GM12878 (cell line): Measurements from ENCODE around the gene FDX2. TPM values are rescaled to one million over a fixed set of nuclear protein-coding genes. Genes with fewer than 3 reads are reported as not detected.

ENCODE experiments used
- ATAC-seq: fragments of 200-7000 bp; cut with Tn5 transposase; 3 replicates; pipeline ENCODE4 v1.9.1; 2020; ENCODE audit warnings: mild to moderate bottlenecking, moderate library complexity
- BruUV-seq: library from RNA; stranded (reverse); fragments of 400-500 nt; replicated peaks from 2 replicates; lab custom pipeline; 2021; lab: Mats Ljungman, UMichigan
- CTCF ChIA-PET: fragments of 300-600 bp; sonication (Branson Sonifier 250); formaldehyde crosslinking; extraction: SDS; loops from one replicate; lab custom pipeline; 2021; ENCODE audit warnings: inconsistent platforms; lab: Yijun Ruan, JAX
- POLR2A ChIA-PET: fragments of 350-600 bp; formaldehyde crosslinking; extraction: SDS; loops from one replicate; lab custom pipeline; 2021; ENCODE audit warnings: inconsistent platforms; lab: Charles Lee
- RAD21 ChIA-PET: fragments of 300-600 bp; sonication (Branson Sonifier 250); formaldehyde crosslinking; loops from one replicate; lab custom pipeline; 2023; ENCODE audit warnings: antibody characterized with exemption; ENCODE audit not compliant: unreplicated experiment; lab: Charles Lee
- SMC1A ChIA-PET: fragments of 300-600 bp; sonication (Branson Sonifier 250); formaldehyde crosslinking; loops from one replicate; lab custom pipeline; 2023; ENCODE audit not compliant: unreplicated experiment, uncharacterized antibody; lab: Charles Lee
- DNase-seq: peaks from one replicate; pipeline ENCODE4 v3.0.0-alpha.2; 2011; ENCODE audit warnings: low read depth, low spot score
- FAIRE-seq: peaks from 3 replicates; lab custom pipeline; 2011; peaks lifted over from hg19 to GRCh38; lab: Jason Lieb, UNC
- H2AFZ ChIP-seq: 2 replicates; pipeline ENCODE4 v1.6.0; 2011; ENCODE audit warnings: low read depth, low read length, control low read depth; ENCODE audit not compliant: control insufficient read depth
- H3K27ac ChIP-seq: 2 replicates; pipeline ENCODE4 v1.5.1; 2011; ENCODE audit warnings: control low read depth; ENCODE audit not compliant: control insufficient read depth, insufficient read depth
- H3K27me3 ChIP-seq, 2 experiments: replicated peaks in 1 of 2; 2 replicates each; pipeline versions ENCODE4 v1.6.0 to v1.6.1; 2011; ENCODE audit warnings: low read length in 1 of 2; ENCODE audit not compliant: control insufficient read depth in 2 of 2, insufficient read depth in 2 of 2
- H3K36me3 ChIP-seq, 2 experiments: 2 replicates each; pipeline ENCODE4 v1.5.1; 2011; ENCODE audit warnings: low read length in 1 of 2; ENCODE audit not compliant: control insufficient read depth in 2 of 2, insufficient read depth in 2 of 2
- H3K4me1 ChIP-seq: 2 replicates; pipeline ENCODE4 v1.6.1; 2011; ENCODE audit warnings: mild to moderate bottlenecking, low read length, moderate library complexity, mixed read lengths; ENCODE audit not compliant: control insufficient read depth, insufficient read depth
- H3K4me2 ChIP-seq: 2 replicates; pipeline ENCODE4 v1.6.0; 2011; ENCODE audit warnings: control low read depth; ENCODE audit not compliant: control insufficient read depth, insufficient read depth
- H3K4me3 ChIP-seq: fragments of 200-600 bp; sonication (generic); 2 replicates; pipeline ENCODE4 v1.5.1; 2016
- H3K79me2 ChIP-seq: 2 replicates; pipeline ENCODE4 v1.6.0; 2011; ENCODE audit warnings: low read length; ENCODE audit not compliant: control insufficient read depth, insufficient read depth
- H3K9ac ChIP-seq: 2 replicates; pipeline ENCODE4 v1.8.0; 2011; ENCODE audit warnings: low read length, control low read depth, mixed read lengths; ENCODE audit not compliant: control insufficient read depth, insufficient read depth
- H3K9me3 ChIP-seq: replicated peaks from 3 replicates; pipeline ENCODE4 v1.5.1; 2011; ENCODE audit warnings: mild to moderate bottlenecking, low read length; ENCODE audit not compliant: control insufficient read depth, insufficient read depth
- H4K20me1 ChIP-seq: 2 replicates; pipeline ENCODE4 v1.6.0; 2011; ENCODE audit not compliant: control insufficient read depth, insufficient read depth
- BHLHE40 ChIP-seq, 2 experiments: fragments of 450-650 bp in 1 of 2; IDR thresholded peaks; 2 replicates each; pipeline ENCODE4 v1.6.1; 2011 to 2017; ENCODE audit warnings: low read depth in 2 of 2, borderline replicate concordance in 1 of 2, improper control_type of control experiment in 1 of 2, low read length in 1 of 2, mild to moderate bottlenecking in 1 of 2
- BRCA1 ChIP-seq: IDR thresholded peaks from 2 replicates; pipeline ENCODE4 v1.6.1; 2011; ENCODE audit warnings: low read depth, low read length, improper control_type of control experiment
- CBFB ChIP-seq: IDR thresholded peaks from 2 replicates; pipeline ENCODE4 v1.6.1; 2016; ENCODE audit warnings: antibody characterized with exemption, low read depth
- CREB1 ChIP-seq: IDR thresholded peaks from 2 replicates; pipeline ENCODE4 v1.6.1; 2012; ENCODE audit warnings: low read depth, mild to moderate bottlenecking, inconsistent platforms
- EGR1 ChIP-seq, 2 experiments: IDR thresholded peaks; 1 replicate in 1 of 2; 2 replicates in 1 of 2; pipeline ENCODE4 v1.6.1; 2011 to 2012; ENCODE audit warnings: low read depth in 2 of 2, low read length in 2 of 2, borderline replicate concordance in 1 of 2, mild to moderate bottlenecking in 1 of 2, moderate library complexity in 1 of 2
- EP300 ChIP-seq, 2 experiments: fragments of 150-350 bp in 1 of 2; IDR thresholded peaks; 2 replicates each; pipeline ENCODE4 v1.6.1; 2011 to 2012; ENCODE audit warnings: low read depth in 2 of 2, low read length in 2 of 2, borderline replicate concordance in 1 of 2, improper control_type of control experiment in 1 of 2, inconsistent platforms in 1 of 2; ENCODE audit not compliant: control insufficient read depth in 1 of 2
- KAT2A ChIP-seq: conservative IDR thresholded peaks from 2 replicates; pipeline ENCODE4 v1.6.1; 2011; ENCODE audit warnings: low read depth, low read length; ENCODE audit not compliant: control insufficient read depth
- MYB ChIP-seq: fragments of 150-350 bp; IDR thresholded peaks from 2 replicates; pipeline ENCODE4 v1.6.1; 2014; ENCODE audit warnings: mild to moderate bottlenecking, low read depth, low read length, borderline replicate concordance
- NR2F1 ChIP-seq: fragments of 450-650 bp; conservative IDR thresholded peaks from 2 replicates; pipeline ENCODE4 v1.6.1; 2017; ENCODE audit warnings: mild to moderate bottlenecking
- PML ChIP-seq: IDR thresholded peaks from 2 replicates; pipeline ENCODE4 v1.6.1; 2012; ENCODE audit warnings: low read length, inconsistent platforms
- RUNX3 ChIP-seq: IDR thresholded peaks from 2 replicates; pipeline ENCODE4 v1.6.1; 2012; ENCODE audit warnings: low read length, inconsistent platforms
- SUZ12 ChIP-seq: fragments of 200-600 bp; sonication (generic); IDR thresholded peaks from one replicate; pipeline ENCODE4 v1.6.1; 2018; ENCODE audit warnings: antibody characterized with exemption, mild to moderate bottlenecking; ENCODE audit not compliant: unreplicated experiment
- TARDBP ChIP-seq: IDR thresholded peaks from 2 replicates; pipeline ENCODE4 v1.6.1; 2016; ENCODE audit warnings: borderline replicate concordance
- TCF3 ChIP-seq: IDR thresholded peaks from 2 replicates; pipeline ENCODE4 v1.6.1; 2012; ENCODE audit warnings: low read depth, mild to moderate bottlenecking, low read length, borderline replicate concordance; ENCODE audit not compliant: insufficient read depth
- ZNF217 ChIP-seq: fragments of 450-650 bp; IDR thresholded peaks from 2 replicates; pipeline ENCODE4 v1.6.1; 2017; ENCODE audit warnings: antibody characterized with exemption, mild to moderate bottlenecking
- WGBS: methylation state at CpG from one replicate; pipeline ENCODE4 v1.1.6; 2016; ENCODE audit warnings: low lambda C conversion rate; ENCODE audit not compliant: insufficient replicate concordance, insufficient coverage; ENCODE audit errors: missing lambda C conversion rate; 5-methylcytosine and 5-hydroxymethylcytosine counted together
- in situ Hi-C: fragments of 300-500 bp; cut with MboI; formaldehyde crosslinking; loops from 9 replicates; pipeline ENCODE4 v1.14.3; 2018; ENCODE audit warnings: mixed read lengths
- intact Hi-C: fragments of 100-400 bp; cut with micrococcal nuclease; formaldehyde crosslinking; loops from one replicate; pipeline ENCODE4 v1.14.2; 2022; ENCODE audit not compliant: unreplicated experiment
- polyA plus RNA-seq, 11 experiments: library from polyadenylated mRNA; depleted of rRNA in 4 of 11; unstranded in 6 of 11; stranded (reverse) in 5 of 11; fragments of >200 nt; fragmentation: Nextera tagmentation in 4 of 11; fragmentation: Illumina TruSeq in 1 of 11; extraction: Ambion mirVana in 4 of 11; extraction: Trizol in 1 of 11; gene quantifications; 1 replicate in 1 of 11; 2 replicates in 10 of 11; pipeline versions ENCODE4 v1.2.1 to v1.2.3, GENCODE V29; 2011 to 2016; ENCODE audit warnings: inconsistent platforms in 2 of 11, missing spikeins in 2 of 11, low read depth in 1 of 11
- total RNA-seq, 4 experiments: library from RNA; depleted of rRNA in 3 of 4; stranded (reverse); fragments of >200 nt in 3 of 4; fragmentation: Illumina TruSeq in 1 of 4; extraction: Trizol in 1 of 4; gene quantifications; 2 replicates each; pipeline versions ENCODE4 v1.2.1 to v1.2.3, GENCODE V29; 2013 to 2021
- TF ChIP-seq, protein P1 (sequence below): fragments of 150-350 bp; IDR thresholded peaks from 2 replicates; pipeline ENCODE4 v1.6.1; 2016; ENCODE audit warnings: low read depth, low read length
- TF ChIP-seq, protein P2 (sequence below): fragments of 450-650 bp; IDR thresholded peaks from 2 replicates; pipeline ENCODE4 v1.6.1; 2018; ENCODE audit warnings: borderline replicate concordance, mild to moderate bottlenecking; ENCODE audit not compliant: partially characterized antibody

The FDX2 gene
- total and polyA plus RNA-seq, 10 of the 15 experiments (the other 5 are each of a cell fraction or from before 2014, with no cell fraction given), result 1.4 to 50.4 (median 24.7) TPM

DNA sequence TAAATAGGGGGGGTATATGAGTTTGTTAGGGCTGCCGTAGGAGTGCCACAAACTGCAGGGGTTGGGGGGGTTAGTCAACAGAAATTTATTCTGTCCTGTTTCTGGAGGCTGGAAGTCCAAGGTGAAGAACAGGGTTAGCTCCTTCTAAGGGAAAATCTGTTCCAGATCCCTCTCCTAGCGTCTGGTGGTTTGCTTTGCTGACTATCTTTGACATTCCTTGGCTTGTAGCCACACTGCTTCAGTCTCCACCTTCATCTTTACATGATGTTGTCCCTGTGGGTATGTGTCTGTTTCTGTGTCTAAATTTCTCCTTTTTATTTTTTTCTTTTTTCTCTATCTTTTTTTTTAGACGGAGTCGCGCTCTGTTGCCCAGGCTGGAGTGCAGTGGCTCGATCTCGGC lies 53.0 kb downstream of the FDX2 start (continued):
- TF ChIP-seq, protein P1, sequence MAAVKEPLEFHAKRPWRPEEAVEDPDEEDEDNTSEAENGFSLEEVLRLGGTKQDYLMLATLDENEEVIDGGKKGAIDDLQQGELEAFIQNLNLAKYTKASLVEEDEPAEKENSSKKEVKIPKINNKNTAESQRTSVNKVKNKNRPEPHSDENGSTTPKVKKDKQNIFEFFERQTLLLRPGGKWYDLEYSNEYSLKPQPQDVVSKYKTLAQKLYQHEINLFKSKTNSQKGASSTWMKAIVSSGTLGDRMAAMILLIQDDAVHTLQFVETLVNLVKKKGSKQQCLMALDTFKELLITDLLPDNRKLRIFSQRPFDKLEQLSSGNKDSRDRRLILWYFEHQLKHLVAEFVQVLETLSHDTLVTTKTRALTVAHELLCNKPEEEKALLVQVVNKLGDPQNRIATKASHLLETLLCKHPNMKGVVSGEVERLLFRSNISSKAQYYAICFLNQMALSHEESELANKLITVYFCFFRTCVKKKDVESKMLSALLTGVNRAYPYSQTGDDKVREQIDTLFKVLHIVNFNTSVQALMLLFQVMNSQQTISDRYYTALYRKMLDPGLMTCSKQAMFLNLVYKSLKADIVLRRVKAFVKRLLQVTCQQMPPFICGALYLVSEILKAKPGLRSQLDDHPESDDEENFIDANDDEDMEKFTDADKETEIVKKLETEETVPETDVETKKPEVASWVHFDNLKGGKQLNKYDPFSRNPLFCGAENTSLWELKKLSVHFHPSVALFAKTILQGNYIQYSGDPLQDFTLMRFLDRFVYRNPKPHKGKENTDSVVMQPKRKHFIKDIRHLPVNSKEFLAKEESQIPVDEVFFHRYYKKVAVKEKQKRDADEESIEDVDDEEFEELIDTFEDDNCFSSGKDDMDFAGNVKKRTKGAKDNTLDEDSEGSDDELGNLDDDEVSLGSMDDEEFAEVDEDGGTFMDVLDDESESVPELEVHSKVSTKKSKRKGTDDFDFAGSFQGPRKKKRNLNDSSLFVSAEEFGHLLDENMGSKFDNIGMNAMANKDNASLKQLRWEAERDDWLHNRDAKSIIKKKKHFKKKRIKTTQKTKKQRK, result no peak
- no peak for TF ChIP-seq CREB1
- TF ChIP-seq KAT2A, result no peak
- TF ChIP-seq EP300 (IDR thresholded peaks at IDR 0.05; ENCODE audit: borderline replicate concordance in 1 of 2, control insufficient read depth in 1 of 2, low read depth in 2 of 2, low read length in 2 of 2), result no peak

DNA sequence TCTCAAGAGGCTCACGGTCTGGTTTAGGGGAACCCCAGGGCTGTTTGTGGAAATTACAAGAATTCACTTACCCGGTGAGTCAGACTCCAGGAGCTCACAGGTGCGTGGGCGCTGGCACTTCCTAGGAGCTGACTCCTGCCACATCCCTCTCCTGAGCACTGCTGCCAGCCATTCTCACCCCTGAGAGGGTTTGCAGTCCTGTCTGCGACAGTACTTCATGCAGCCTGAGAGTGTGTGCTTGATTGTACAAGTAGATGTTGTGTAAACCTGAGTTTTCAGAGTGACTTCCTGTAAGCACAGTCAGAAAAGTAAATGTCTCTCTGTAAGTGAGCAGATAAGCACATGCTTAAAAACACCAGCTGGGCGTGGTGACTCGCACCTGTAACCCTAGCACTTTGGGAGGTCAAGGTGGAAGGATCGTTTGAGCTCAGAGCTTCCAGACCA lies 55.7 kb downstream of the FDX2 start:
- no TSS peak for BruUV-seq
- POLR2A ChIA-PET, result interaction anchor here (0.5 to 3.8 kb wide), 8 partner anchors 12 to 1283 kb away, joined by 3 to 32 read pairs (median 4); partner anchors contain the start of genes ICAM1 and ICAM5
- SMC1A ChIA-PET, result interaction anchor here (0.7 to 5.6 kb wide), 8 partner anchors 9 to 141 kb away, joined by 3 to 83 read pairs (median 4); partner anchors contain the start of genes ICAM1, MRPL4 and RAVER1
- no peak overlapping the region for H2AFZ ChIP-seq
- peak overlapping the region; percentile 27; the same call in 1 of the 2 replicates for H3K27ac ChIP-seq
- in situ Hi-C loops, result no loop called here
- 22% methylated on average over 8 of the region's 8 CpGs for WGBS
- ATAC-seq (peak; percentile 19), DNase-seq (no peak), FAIRE-seq (no peak)
- H3K4me1 ChIP-seq, result peaks cover 11% of the 10 kb centered on the region
- H3K79me2 ChIP-seq, result peaks cover 1% of the 10 kb centered on the region; the same call in 1 of the 2 replicates
- no peaks in the 10 kb centered on the region for H3K27me3 ChIP-seq
- no peak overlapping the region for H3K9ac ChIP-seq
- RAD21 ChIA-PET, result interaction anchor here (0.8 to 7.2 kb wide), 12 partner anchors 10 to 158 kb away, joined by 3 to 107 read pairs (median 4); partner anchors contain the start of genes DNMT1, ICAM1, ICAM5 and TYK2
- CTCF ChIA-PET, result interaction anchor here (0.6 to 5.2 kb wide), 19 partner anchors 10 to 328 kb away, joined by 3 to 186 read pairs (median 7); partner anchors contain the start of genes DNMT1, ICAM1, ICAM4 and ICAM5
- H3K4me3 ChIP-seq, result no peak overlapping the region
- H4K20me1 ChIP-seq, result no peaks in the 10 kb centered on the region
- H3K36me3 ChIP-seq, result peaks cover 17 to 21% of the 10 kb centered on the region in 2 experiments; a peak in 3 of 4 replicates
- intact Hi-C loops, result no loop called here
- H3K4me2 ChIP-seq, result 0 out of 2 replicates have a peak overlapping the region, but pooled peaks have one; percentile 2
- no peaks in the 10 kb centered on the region; the same call in 2 of the 3 replicates for H3K9me3 ChIP-seq
- TF ChIP-seq ZNF217 (no peak), BRCA1 (no peak), BHLHE40 (IDR thresholded peaks at IDR 0.05; ENCODE audit: borderline replicate concordance in 1 of 2, low read depth in 2 of 2, low read length in 1 of 2) (no peak), NR2F1 (no peak), TCF3 (no peak), RUNX3 (peak; percentile 20; the same call in 1 of the 2 replicates), EGR1 (IDR thresholded peaks at IDR 0.05; ENCODE audit: borderline replicate concordance in 1 of 2, low read depth in 2 of 2, low read length in 2 of 2) (peak in 1 of 2 experiments; percentile 82; a peak in 1 of 3 replicates), TARDBP (no peak), SUZ12 (no peak), PML (no peak), CBFB (no peak; the same call in 1 of the 2 replicates), MYB (no peak)
- TF ChIP-seq, protein P2, sequence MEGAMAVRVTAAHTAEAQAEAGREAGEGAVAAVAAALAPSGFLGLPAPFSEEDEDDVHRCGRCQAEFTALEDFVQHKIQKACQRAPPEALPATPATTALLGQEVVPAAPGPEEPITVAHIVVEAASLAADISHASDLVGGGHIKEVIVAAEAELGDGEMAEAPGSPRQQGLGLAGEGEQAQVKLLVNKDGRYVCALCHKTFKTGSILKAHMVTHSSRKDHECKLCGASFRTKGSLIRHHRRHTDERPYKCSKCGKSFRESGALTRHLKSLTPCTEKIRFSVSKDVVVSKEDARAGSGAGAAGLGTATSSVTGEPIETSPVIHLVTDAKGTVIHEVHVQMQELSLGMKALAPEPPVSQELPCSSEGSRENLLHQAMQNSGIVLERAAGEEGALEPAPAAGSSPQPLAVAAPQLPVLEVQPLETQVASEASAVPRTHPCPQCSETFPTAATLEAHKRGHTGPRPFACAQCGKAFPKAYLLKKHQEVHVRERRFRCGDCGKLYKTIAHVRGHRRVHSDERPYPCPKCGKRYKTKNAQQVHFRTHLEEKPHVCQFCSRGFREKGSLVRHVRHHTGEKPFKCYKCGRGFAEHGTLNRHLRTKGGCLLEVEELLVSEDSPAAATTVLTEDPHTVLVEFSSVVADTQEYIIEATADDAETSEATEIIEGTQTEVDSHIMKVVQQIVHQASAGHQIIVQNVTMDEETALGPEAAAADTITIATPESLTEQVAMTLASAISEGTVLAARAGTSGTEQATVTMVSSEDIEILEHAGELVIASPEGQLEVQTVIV, result no peak
